H1 (cell line): Measurements from ENCODE around the gene AGAP1. TPM values are rescaled to one million over a fixed set of nuclear protein-coding genes. Genes with fewer than 3 reads are reported as not detected.

Experiments
- ATF3 ChIP-seq: IDR thresholded peaks from 2 replicates; pipeline ENCODE4 v1.6.1; 2011; ENCODE audit warnings: low read depth, mild to moderate bottlenecking, low read length; ENCODE audit not compliant: insufficient read depth
- EP300 ChIP-seq, 2 experiments: IDR thresholded peaks; 1 replicate in 1 of 2; 2 replicates in 1 of 2; pipeline ENCODE4 v1.6.1; 2011 to 2012; ENCODE audit warnings: low read depth in 2 of 2, low read length in 2 of 2, mild to moderate bottlenecking in 2 of 2, borderline replicate concordance in 1 of 2, inconsistent platforms in 1 of 2, moderate library complexity in 1 of 2
- FOSL1 ChIP-seq: IDR thresholded peaks from 2 replicates; pipeline ENCODE4 v1.6.1; 2011; ENCODE audit warnings: mild to moderate bottlenecking, low read depth, low read length, moderate library complexity; ENCODE audit not compliant: insufficient read depth
- GABPA ChIP-seq: IDR thresholded peaks from 2 replicates; pipeline ENCODE4 v1.6.1; 2011; ENCODE audit warnings: mild to moderate bottlenecking, low read length, moderate library complexity, borderline replicate concordance; ENCODE audit not compliant: insufficient read depth
- GTF2F1 ChIP-seq: IDR thresholded peaks from 2 replicates; pipeline ENCODE4 v1.6.1; 2012; ENCODE audit warnings: low read depth, low read length, improper control_type of control experiment, borderline replicate concordance
- HDAC2 ChIP-seq, 2 experiments: fragments of 300-600 bp in 1 of 2; sonication (generic) in 1 of 2; IDR thresholded peaks; 2 replicates each; pipeline ENCODE4 v1.6.1; 2011 to 2012; ENCODE audit warnings: low read depth in 2 of 2, low read length in 2 of 2, mild to moderate bottlenecking in 2 of 2, moderate library complexity in 2 of 2, borderline replicate concordance in 1 of 2, inconsistent platforms in 1 of 2
- KDM1A ChIP-seq: fragments of 200-600, 300-600 bp; sonication (generic); IDR thresholded peaks from 2 replicates; pipeline ENCODE4 v1.7.1; 2016; ENCODE audit warnings: mild to moderate bottlenecking, low read length, borderline replicate concordance
- KDM5A ChIP-seq: fragments of 200-600 bp; IDR thresholded peaks from 2 replicates; pipeline ENCODE4 v1.7.1; 2012; ENCODE audit warnings: mild to moderate bottlenecking, low read length, inconsistent platforms, mixed read lengths
- NRF1 ChIP-seq: IDR thresholded peaks from 2 replicates; pipeline ENCODE4 v1.6.1; 2011; ENCODE audit warnings: mild to moderate bottlenecking, low read depth, low read length, improper control_type of control experiment
- PHF8 ChIP-seq: fragments of 200-600 bp; sonication (generic); conservative IDR thresholded peaks from 2 replicates; pipeline ENCODE4 v1.7.1; 2012; ENCODE audit warnings: low read depth, mild to moderate bottlenecking, inconsistent platforms, low read length, moderate library complexity
- POLR2A ChIP-seq, 2 experiments: IDR thresholded peaks; 1 replicate in 1 of 2; 2 replicates in 1 of 2; pipeline ENCODE4 v1.6.1; 2011; ENCODE audit warnings: low read depth in 2 of 2, low read length in 2 of 2, mild to moderate bottlenecking in 2 of 2; ENCODE audit errors: control extremely low read depth in 1 of 2
- POLR2AphosphoS5 ChIP-seq: IDR thresholded peaks from 2 replicates; pipeline ENCODE4 v1.6.1; 2011; ENCODE audit warnings: low read depth, low read length
- RAD21 ChIP-seq, 2 experiments: IDR thresholded peaks in 1 of 2; conservative IDR thresholded peaks in 1 of 2; 2 replicates each; pipeline ENCODE4 v1.6.1; 2011; ENCODE audit warnings: low read depth in 2 of 2, low read length in 2 of 2, improper control_type of control experiment in 1 of 2, inconsistent platforms in 1 of 2, mild to moderate bottlenecking in 1 of 2, moderate library complexity in 1 of 2
- RNF2 ChIP-seq: fragments of 200-900, 300-1000 bp; sonication (generic); IDR thresholded peaks from 2 replicates; pipeline ENCODE4 v1.7.1; 2016; ENCODE audit warnings: borderline replicate concordance, low read depth, mild to moderate bottlenecking, antibody characterized with exemption, low read length; ENCODE audit not compliant: poor library complexity, severe bottlenecking; ENCODE audit errors: missing control alignments
- RXRA ChIP-seq: IDR thresholded peaks from 2 replicates; pipeline ENCODE4 v1.6.1; 2011; ENCODE audit warnings: low read depth, mild to moderate bottlenecking, low read length, moderate library complexity; ENCODE audit not compliant: insufficient read depth
- SIRT6 ChIP-seq: IDR thresholded peaks from one replicate; pipeline ENCODE4 v1.7.1; 2012; ENCODE audit warnings: low read length, inconsistent platforms
- SP1 ChIP-seq: IDR thresholded peaks from 2 replicates; pipeline ENCODE4 v1.6.1; 2011; ENCODE audit warnings: low read depth, low read length
- SRF ChIP-seq: IDR thresholded peaks from 2 replicates; pipeline ENCODE4 v1.6.1; 2011; ENCODE audit warnings: mild to moderate bottlenecking, low read depth, low read length, moderate library complexity
- TAF1 ChIP-seq: IDR thresholded peaks from 2 replicates; pipeline ENCODE4 v1.6.1; 2011; ENCODE audit warnings: mild to moderate bottlenecking, low read depth, low read length
- TBP ChIP-seq: IDR thresholded peaks from 2 replicates; pipeline ENCODE4 v1.6.1; 2011; ENCODE audit warnings: low read depth, low read length, improper control_type of control experiment
- YY1 ChIP-seq: IDR thresholded peaks from 2 replicates; pipeline ENCODE4 v1.6.1; 2011; ENCODE audit warnings: low read depth, mild to moderate bottlenecking, low read length
- polyA plus RNA-seq, 7 experiments: library from polyadenylated mRNA; depleted of rRNA in 3 of 7; stranded (reverse) in 5 of 7; unstranded in 2 of 7; fragments of >200 nt in 5 of 7; fragments of 200-250 nt in 2 of 7; gene quantifications; 1 replicate in 5 of 7; 2 replicates in 1 of 7; 4 replicates in 1 of 7; pipeline versions ENCODE4 v1.2.1 to v1.2.3, GENCODE V29; 2011 to 2013; ENCODE audit warnings: missing spikeins in 2 of 7, mixed read lengths in 2 of 7
- total RNA-seq: library from RNA; stranded (reverse); fragmentation: NEBNext Ultra II Directional; extraction: Animal tissue kit (Norgen Biotek cat#: 25700); gene quantifications from 2 replicates; pipeline ENCODE4 v1.2.1, GENCODE V29; 2021

The AGAP1 gene
- total and polyA plus RNA-seq, 2 of the 8 experiments (the other 6 are each of a cell fraction or from before 2014, with no cell fraction given) = 18.1 to 39.4 TPM

- TF ChIP-seq ATF3 (0 out of 2 replicates have a peak, but pooled peaks have one; percentile 14), SRF (0 out of 2 replicates have a peak, but pooled peaks have one; percentile 22), EP300 (IDR thresholded peaks at IDR 0.05; ENCODE audit: borderline replicate concordance in 1 of 2, low read depth in 2 of 2, low read length in 2 of 2) (no peak), HDAC2 (IDR thresholded peaks at IDR 0.05; ENCODE audit: borderline replicate concordance in 1 of 2, low read depth in 2 of 2, low read length in 2 of 2) (no peak), NRF1 (no peak), FOSL1 (no peak), KDM5A (no peak), PHF8 (0 out of 2 replicates have a peak, but pooled peaks have one; percentile 18), POLR2A (IDR thresholded peaks at IDR 0.05; ENCODE audit: control extremely low read depth in 1 of 2, low read depth in 2 of 2, low read length in 2 of 2) (peak in 1 of 2 experiments; percentile 45; a peak in 1 of 3 replicates), TAF1 (peak; percentile 37; the same call in 1 of the 2 replicates), GABPA (no peak), RNF2 (no peak), KDM1A (no peak), TBP (no peak), RXRA (no peak), RAD21 (IDR thresholded peaks at IDR 0.05 in 1 of 2, conservative IDR thresholded peaks at IDR 0.05 in 1 of 2; ENCODE audit: low read depth in 2 of 2, low read length in 2 of 2) (no peak), SP1 (no peak), POLR2AphosphoS5 (no peak), SIRT6 (no peak), GTF2F1 (no peak), YY1 (0 out of 2 replicates have a peak, but pooled peaks have one; percentile 30)
These were observed at the start of gene AGAP1 (continued) for GRCh38 chr2:235493775-235494715.
